ENCODE results near the gene PNPLA8.
"Not testable (repeated sequence)": the region's sequence is repeated elsewhere in the genome, so short reads cannot be mapped to it uniquely, and the experiment has no call there.

Gene PNPLA8, protein sequence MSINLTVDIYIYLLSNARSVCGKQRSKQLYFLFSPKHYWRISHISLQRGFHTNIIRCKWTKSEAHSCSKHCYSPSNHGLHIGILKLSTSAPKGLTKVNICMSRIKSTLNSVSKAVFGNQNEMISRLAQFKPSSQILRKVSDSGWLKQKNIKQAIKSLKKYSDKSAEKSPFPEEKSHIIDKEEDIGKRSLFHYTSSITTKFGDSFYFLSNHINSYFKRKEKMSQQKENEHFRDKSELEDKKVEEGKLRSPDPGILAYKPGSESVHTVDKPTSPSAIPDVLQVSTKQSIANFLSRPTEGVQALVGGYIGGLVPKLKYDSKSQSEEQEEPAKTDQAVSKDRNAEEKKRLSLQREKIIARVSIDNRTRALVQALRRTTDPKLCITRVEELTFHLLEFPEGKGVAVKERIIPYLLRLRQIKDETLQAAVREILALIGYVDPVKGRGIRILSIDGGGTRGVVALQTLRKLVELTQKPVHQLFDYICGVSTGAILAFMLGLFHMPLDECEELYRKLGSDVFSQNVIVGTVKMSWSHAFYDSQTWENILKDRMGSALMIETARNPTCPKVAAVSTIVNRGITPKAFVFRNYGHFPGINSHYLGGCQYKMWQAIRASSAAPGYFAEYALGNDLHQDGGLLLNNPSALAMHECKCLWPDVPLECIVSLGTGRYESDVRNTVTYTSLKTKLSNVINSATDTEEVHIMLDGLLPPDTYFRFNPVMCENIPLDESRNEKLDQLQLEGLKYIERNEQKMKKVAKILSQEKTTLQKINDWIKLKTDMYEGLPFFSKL

DNA sequence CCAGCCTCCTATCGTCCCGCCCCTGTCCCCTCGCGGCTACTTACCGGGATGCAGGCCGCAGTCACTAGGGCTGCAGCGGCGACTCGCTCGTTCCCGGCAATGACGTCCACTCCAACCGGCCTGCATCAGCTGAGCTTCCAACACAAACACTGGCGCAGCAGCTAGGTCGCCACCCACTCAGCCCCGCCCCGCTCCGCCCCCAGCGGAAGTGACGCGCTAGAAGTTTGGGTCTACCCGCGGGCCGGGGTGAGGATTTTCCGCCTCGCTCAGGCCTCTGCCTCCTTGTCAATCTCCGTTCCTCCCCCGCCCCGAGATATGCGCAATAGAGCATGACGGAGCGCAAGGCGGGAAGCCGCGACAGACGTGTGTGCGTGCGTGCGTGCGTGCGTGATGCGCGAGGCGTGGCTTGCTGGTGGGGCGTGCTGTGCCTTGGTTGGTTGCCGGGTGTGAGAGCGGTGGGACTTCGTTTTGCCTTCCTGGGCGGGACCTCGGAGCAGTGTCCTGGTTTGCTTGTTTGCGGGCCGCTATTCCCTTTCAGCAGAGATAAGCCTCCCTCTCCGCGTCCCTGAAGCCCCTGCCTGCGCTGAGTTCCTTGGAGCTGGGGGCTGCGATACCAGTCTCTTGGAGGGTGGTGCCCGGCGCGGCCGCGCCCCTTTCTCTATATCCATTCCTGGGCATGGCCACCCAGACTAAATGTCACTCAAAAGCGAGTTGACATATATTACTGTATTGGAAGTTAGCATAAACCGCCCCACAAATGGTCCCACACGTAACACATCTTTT is at the start of gene PNPLA8:
Gene PNPLA8, minus strand, starts transcription at position 151 of the 783 bp plus-strand sequence. CDS start 10,644 bp downstream, outside the sequence.
- FAIRE-seq (peak; percentile 93), DNase-seq (ENCODE audit: low spot score) (peak; percentile 99)

- DNase-seq (ENCODE audit: low spot score) (no peak), FAIRE-seq (no peak)
Measured at GRCh38 chr7:108575156-108575555, 49.2 kb upstream of the PNPLA8 start.

- DNase-seq (ENCODE audit: low spot score): no peak
- no peak for FAIRE-seq
Measured at GRCh38 chr7:108572480-108572879, 46.5 kb upstream of the PNPLA8 start.

GRCh38 chr7:108570146-108570755 is 44.3 kb upstream of the PNPLA8 start:
- DNase-seq (ENCODE audit: low spot score) (peak; percentile 38), FAIRE-seq (no peak)

- DNase-seq (ENCODE audit: low spot score) (peak; percentile 99), FAIRE-seq (peak; percentile 94)
Measured at GRCh38 chr7:108569381-108570145, 43.6 kb upstream of the PNPLA8 start, which contains the start of the genes DNAJB9 and THAP5. TSS of gene DNAJB9 (plus strand) at chr7:108569874. CDS start at chr7:108571727, 1,853 bp downstream. TSS of gene THAP5 (minus strand) at chr7:108569706. CDS start at chr7:108569569, 137 bp downstream.

DNA sequence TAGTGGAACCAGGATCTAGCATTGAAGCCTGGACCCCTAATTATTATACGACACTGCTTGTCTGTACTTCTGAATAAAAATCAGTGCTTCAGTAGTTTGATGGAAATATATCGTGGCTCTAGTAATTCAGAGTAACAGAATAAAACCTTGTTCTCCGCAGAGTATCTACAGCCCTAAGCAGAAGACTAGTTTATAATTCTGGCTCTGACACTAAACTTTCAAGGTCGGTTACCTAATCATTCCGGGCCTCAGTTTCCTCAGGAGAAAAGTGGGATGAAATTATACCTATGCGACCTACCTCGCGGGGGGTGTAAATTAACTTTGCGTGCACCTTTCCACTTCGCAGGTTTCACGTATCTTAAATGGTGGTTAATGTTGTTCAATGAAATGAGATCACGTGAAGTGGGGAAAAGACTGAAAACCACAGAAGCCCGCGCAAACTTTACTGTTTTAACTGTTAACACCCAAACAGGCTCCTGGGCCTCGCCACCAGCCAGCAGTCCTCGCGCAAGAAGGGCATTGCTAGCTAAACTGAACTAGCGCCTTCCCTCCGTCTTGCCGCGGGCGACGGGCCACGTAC is 43.0 kb upstream of the PNPLA8 start:
- no peak for DNase-seq (ENCODE audit: low spot score)
- no peak for FAIRE-seq

- DNase-seq (ENCODE audit: low spot score) (no peak), FAIRE-seq (no peak)
Measured at GRCh38 chr7:108565987-108566386, 40.1 kb upstream of the PNPLA8 start.

DNA sequence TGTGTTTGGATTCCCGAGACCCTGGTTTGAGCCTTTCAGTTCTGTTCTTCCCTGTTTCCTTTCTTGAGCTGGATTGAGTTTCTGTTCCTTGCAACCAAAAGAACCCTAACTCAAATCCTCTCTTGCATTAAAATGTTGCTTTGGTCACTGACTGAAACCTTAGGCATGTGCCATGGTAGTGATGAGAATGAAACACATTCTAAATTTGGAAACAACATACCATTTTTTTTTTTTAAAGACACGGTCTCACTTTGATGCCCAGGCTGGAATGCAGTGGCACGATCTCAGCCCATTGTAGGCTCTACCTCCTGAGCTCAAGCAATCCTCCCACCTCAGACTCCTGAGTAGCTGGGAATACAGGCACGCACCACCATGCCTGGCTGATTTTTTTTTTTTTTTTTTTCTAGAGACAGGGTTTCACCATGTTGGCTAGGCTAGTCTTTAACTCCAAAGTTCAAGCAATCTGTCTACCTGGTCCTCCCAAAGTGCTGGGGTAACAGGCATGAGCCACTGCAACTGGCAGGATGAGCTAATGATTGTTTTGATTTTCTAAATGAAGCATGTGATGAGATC is 35.2 kb upstream of the PNPLA8 start:
- FAIRE-seq (no peak), DNase-seq (ENCODE audit: low spot score) (no peak)

DNA sequence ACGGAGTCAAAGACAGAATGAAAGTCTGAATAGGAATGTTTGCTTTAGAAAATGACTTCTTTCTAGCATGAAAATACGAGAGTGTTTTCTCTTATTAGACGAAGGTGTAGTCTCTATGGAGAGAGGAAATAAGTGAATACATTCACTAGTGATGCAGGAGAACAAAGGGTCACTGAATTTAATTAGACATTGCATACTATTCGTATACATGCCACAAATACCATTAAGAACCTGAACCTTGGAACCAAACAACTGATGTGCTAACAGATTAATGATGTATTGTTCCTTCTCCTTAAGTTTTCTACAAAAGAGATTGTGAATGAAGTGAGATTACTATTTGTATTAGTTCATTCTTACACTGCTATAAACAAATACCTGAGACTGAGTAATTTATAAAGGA is 33.3 kb upstream of the PNPLA8 start:
- no peak for FAIRE-seq
- DNase-seq (ENCODE audit: low spot score): no peak

GRCh38 chr7:108557617-108558016 is 31.7 kb upstream of the PNPLA8 start:
- FAIRE-seq: no peak
- DNase-seq (ENCODE audit: low spot score): no peak

- FAIRE-seq: no peak
- DNase-seq (ENCODE audit: low spot score): no peak
Measured at GRCh38 chr7:108557191-108557590, 31.3 kb upstream of the PNPLA8 start.

DNA sequence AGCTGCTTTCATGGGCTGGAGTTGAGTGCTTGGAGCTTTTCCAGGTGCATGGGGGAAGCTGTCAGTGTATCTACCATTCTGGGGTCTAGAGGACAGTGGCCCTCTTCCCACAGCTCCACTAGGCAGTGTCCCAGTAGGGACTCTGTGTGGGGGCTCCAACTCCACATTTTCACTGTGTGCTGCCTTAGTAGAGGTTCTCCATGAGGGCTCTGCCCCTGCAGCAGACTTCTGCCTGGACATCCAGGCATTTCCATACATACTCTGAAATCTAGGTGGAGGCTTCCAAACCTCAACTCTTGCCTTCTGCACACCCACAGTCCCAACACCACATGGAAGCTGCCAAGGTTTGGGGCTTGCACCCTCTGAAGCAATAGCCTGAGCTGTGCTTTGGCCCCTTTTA is 30.7 kb upstream of the PNPLA8 start:
- not testable (repeated sequence) for DNase-seq (ENCODE audit: low spot score); FAIRE-seq

DNA sequence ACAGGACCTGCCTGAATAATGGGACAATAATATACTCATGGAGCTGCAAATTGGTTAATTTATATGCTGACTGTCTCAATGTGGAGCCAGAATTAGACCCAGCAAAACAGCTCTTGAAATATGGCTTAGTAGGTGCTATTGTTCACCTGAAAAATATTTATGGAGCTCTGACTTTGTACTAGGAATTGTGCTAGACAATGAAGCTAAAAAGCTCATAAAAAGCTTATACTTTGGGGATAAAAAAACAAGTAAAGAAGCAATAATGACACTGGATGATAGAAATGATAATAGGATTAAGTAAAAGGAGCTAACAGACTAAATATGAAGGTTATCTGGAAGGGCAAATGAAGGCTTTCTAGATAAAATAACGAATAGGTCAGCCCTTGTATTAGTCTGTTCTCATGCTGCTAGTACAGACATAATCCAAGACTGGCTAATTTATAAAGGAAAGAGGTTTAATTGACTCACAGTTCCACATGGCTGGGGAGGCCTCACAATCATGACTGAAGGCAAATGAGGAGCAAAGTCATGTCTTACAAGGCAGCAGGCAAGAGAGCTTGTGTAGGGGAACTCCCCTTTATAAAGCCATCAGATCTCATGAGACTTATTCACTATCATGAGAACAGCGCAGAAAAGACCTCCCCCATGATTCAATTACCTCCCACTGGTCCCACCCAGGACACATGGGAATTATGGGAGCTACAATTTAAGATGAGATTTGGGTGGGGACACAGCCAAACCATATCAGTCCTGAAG is 22.4 kb upstream of the PNPLA8 start:
- not testable (repeated sequence) for DNase-seq (ENCODE audit: low spot score); FAIRE-seq

- FAIRE-seq: no peak
- DNase-seq (ENCODE audit: low spot score): no peak
Measured at GRCh38 chr7:108541478-108541877, 15.5 kb upstream of the PNPLA8 start.

DNA sequence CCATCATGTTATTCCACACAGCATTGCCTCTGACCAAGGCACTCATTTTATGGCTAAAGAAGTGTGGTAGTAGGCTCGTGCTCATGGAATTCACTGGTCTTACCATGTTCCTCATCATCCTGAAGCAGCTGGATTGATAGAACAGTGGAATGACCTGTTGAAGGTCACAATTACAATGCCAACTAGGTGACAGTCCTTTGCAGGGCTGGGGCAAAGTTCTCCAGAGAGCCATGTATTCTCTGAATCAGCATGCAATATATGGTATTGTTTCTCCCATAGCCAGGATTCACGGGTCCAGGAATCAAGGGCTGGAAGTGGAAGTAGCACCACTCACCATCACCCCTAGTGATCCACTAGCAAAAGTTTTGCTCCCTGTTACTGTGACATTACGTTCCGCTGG is 12.8 kb upstream of the PNPLA8 start:
- DNase-seq (ENCODE audit: low spot score); FAIRE-seq: not testable (repeated sequence)

GRCh38 chr7:108538236-108538635 is 12.3 kb upstream of the PNPLA8 start:
- FAIRE-seq; DNase-seq (ENCODE audit: low spot score): not testable (repeated sequence)

- FAIRE-seq (no peak), DNase-seq (ENCODE audit: low spot score) (no peak)
Measured at GRCh38 chr7:108537229-108537628, 11.3 kb upstream of the PNPLA8 start.

DNA sequence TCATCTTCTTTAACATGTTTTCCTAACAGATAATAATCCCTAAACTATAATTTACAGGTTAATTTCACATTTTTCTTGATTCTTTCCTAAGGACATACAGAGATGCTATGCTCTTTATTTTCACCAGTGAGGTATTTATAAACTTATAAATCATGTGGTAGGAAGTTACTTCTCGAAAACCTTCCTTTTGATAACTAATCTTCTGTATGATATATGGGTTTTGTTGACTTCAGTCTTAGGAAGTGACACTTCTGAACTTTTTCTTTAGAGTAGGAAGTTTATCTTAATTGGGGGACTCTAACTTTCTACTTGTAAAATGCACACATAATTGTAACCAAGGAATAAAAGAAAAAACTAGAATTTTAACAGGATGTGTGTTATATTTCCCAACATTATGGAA is 9.8 kb upstream of the PNPLA8 start:
- no peak for DNase-seq (ENCODE audit: low spot score)
- FAIRE-seq: no peak

- FAIRE-seq (no peak), DNase-seq (ENCODE audit: low spot score) (no peak)
Measured at GRCh38 chr7:108535257-108535656, 9.3 kb upstream of the PNPLA8 start.
